Thoracic aorta (tissue), 2 donors: ENCODE measurements around the gene RPL21. TPM values are rescaled to one million over a fixed set of nuclear protein-coding genes. Genes with fewer than 3 reads are reported as not detected.

Experiments
- ATAC-seq: fragments of 150-250 bp; one replicate; pipeline ENCODE4 v1.8.0; 2017; ENCODE audit warnings: low read depth; ENCODE audit not compliant: insufficient number of reproducible peaks, low FRiP score
- DNase-seq: peaks from one replicate; pipeline ENCODE4 v3.0.0-alpha.2; 2020; ENCODE audit warnings: low spot score
- H3K27ac ChIP-seq, 2 donors: fragments of 200-600 bp; sonication (generic); 1 replicate in 1 of 2; 2 replicates in 1 of 2; pipeline ENCODE4 v1.5.1; 2016; ENCODE audit warnings: mild to moderate bottlenecking in 2 of 2, moderate library complexity in 2 of 2
- H3K27me3 ChIP-seq: fragments of 200-600 bp; sonication (generic); replicated peaks from 2 replicates; pipeline ENCODE4 v1.6.0; 2016; ENCODE audit warnings: mild to moderate bottlenecking; ENCODE audit not compliant: insufficient read depth
- H3K36me3 ChIP-seq: fragments of 200-600 bp; sonication (generic); one replicate; pipeline ENCODE4 v1.5.1; 2016
- H3K4me1 ChIP-seq, 2 donors: fragments of 200-600 bp; sonication (generic); 1 replicate in 1 of 2; 2 replicates in 1 of 2; pipeline versions ENCODE4 v1.5.1 to v1.6.0; 2016; ENCODE audit warnings: low read depth in 2 of 2, mild to moderate bottlenecking in 1 of 2; ENCODE audit not compliant: control insufficient read depth in 1 of 2
- H3K4me3 ChIP-seq: fragments of 200-600 bp; sonication (generic); 2 replicates; pipeline ENCODE4 v1.5.1; 2016; ENCODE audit warnings: mild to moderate bottlenecking
- H3K9me3 ChIP-seq: fragments of 200-600 bp; sonication (generic); 2 replicates; pipeline ENCODE4 v1.5.1; 2016
- total RNA-seq, 2 donors: library from RNA; depleted of rRNA; stranded (reverse); fragments of >200 nt; gene quantifications; one replicate each; pipeline versions ENCODE4 v1.1.0 to v1.2.3, GENCODE V29; 2016
- TF ChIP-seq, protein P1 (sequence below): fragments of 200-600 bp; sonication (generic); IDR thresholded peaks from one replicate; pipeline ENCODE4 v1.5.1; 2019; ENCODE audit warnings: antibody characterized with exemption

Gene RPL21
- total RNA-seq, 2 donors from 2014 or later = 512 to 565 TPM

DNA sequence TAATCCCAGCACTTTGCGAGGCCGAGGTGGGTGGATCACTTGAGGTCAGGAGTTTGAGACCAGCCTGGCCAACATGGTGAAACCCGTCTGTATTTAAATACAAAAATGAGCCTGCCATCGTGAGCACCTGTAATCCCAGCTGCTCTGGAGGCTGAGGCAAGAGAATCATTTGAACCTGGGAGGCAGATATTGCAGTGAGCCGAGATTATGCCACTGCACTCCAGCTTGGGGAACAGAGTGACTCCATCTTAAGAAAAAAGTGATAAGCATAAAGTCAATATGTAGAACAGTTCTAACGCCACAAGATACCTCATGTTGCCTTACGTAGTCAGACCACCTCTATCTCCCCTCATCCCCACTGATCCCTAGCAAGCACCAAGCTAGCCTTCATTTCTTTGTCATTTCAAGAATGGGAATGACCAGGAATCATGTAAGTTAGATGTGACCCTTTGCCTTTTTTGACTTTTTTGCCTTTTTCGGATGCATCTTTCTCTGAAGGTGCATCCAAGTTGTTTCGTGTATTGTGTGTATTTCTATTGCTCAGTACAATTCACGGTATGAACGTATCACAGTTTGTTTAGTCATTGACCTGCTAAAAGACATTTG lies 6.4 kb downstream of the RPL21 start:
- no peak for ATAC-seq
- no peak overlapping the region for H3K4me3 ChIP-seq
- H3K9me3 ChIP-seq = no peaks in the 10 kb centered on the region
- H3K27me3 ChIP-seq = no peaks in the 10 kb centered on the region
- TF ChIP-seq, protein P1, sequence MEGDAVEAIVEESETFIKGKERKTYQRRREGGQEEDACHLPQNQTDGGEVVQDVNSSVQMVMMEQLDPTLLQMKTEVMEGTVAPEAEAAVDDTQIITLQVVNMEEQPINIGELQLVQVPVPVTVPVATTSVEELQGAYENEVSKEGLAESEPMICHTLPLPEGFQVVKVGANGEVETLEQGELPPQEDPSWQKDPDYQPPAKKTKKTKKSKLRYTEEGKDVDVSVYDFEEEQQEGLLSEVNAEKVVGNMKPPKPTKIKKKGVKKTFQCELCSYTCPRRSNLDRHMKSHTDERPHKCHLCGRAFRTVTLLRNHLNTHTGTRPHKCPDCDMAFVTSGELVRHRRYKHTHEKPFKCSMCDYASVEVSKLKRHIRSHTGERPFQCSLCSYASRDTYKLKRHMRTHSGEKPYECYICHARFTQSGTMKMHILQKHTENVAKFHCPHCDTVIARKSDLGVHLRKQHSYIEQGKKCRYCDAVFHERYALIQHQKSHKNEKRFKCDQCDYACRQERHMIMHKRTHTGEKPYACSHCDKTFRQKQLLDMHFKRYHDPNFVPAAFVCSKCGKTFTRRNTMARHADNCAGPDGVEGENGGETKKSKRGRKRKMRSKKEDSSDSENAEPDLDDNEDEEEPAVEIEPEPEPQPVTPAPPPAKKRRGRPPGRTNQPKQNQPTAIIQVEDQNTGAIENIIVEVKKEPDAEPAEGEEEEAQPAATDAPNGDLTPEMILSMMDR = no peak
- H3K4me1 ChIP-seq = peaks cover 8 to 30% of the 10 kb centered on the region in 2 donors
- H3K36me3 ChIP-seq = peaks cover 30% of the 10 kb centered on the region
- no peak for DNase-seq
- H3K27ac ChIP-seq = no peak overlapping the region

DNA sequence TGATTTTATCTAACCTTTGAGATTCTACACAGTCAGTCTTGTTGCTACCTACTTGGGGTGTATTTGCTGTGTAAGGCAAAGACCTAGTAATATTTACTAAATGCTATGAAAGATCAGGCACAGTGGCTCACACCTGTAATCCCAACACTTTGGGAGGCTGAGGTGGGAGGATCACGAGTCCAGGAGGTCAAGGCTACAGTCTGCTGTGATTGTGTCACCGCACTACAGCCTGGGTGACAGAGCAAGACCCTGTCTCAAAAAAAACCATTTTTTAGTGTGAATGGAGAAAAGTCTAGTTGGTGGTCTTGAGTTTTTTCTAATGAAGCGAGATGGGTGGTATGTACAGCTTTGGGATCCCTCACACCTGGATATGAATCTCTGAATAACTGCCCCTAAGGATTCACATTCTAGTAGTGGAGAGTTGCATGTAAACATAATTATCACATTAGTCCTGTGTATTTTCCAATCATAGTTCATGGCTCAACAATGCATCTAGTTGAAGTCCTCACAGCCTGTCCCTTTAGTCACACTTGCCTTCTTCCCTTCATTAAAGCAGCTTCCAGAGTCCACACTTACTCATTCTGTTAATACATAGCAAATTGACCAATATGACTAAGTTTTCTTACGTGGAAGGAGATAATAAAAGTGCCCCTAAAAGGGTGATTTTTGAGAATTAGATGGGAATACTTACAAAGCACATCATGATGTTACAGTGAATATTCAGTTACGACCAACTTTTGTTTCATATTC lies 7.5 kb downstream of the RPL21 start:
- DNase-seq (no peak), ATAC-seq (no peak)
- H3K9me3 ChIP-seq = no peaks in the 10 kb centered on the region
- H3K36me3 ChIP-seq = peaks cover 30% of the 10 kb centered on the region
- peaks cover 0 to 19% of the 10 kb centered on the region in 2 donors for H3K4me1 ChIP-seq
- H3K27ac ChIP-seq = no peak overlapping the region
- no peak overlapping the region for H3K4me3 ChIP-seq
- H3K27me3 ChIP-seq = no peaks in the 10 kb centered on the region
- TF ChIP-seq, protein P1 = no peak

DNA sequence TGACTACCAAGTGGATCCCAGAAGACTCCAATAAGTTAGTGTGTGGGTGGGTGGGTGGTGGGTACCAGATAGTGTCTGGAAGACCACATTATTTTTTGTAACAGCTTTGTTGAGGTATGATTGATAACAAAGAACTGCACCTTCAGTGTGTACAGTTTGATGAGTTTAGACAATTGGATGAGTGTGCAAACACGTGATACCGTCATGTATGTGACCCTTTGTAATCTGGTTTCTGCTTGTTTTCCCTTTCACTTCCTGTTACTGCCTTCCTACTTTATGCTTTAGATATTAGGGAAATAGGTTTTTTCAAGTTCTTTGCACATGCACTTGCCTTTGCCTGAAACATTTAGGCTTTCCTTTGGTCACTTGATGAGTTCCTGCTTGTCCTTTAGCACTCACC lies 8.5 kb downstream of the RPL21 start:
- DNase-seq = no peak
- TF ChIP-seq, protein P1 = no peak
- no peak overlapping the region for H3K4me3 ChIP-seq
- H3K36me3 ChIP-seq = peaks cover 27% of the 10 kb centered on the region
- peaks cover 0 to 10% of the 10 kb centered on the region in 2 donors for H3K4me1 ChIP-seq
- no peaks in the 10 kb centered on the region for H3K27me3 ChIP-seq
- H3K27ac ChIP-seq = no peak overlapping the region
- ATAC-seq = no peak
- no peaks in the 10 kb centered on the region for H3K9me3 ChIP-seq

DNA sequence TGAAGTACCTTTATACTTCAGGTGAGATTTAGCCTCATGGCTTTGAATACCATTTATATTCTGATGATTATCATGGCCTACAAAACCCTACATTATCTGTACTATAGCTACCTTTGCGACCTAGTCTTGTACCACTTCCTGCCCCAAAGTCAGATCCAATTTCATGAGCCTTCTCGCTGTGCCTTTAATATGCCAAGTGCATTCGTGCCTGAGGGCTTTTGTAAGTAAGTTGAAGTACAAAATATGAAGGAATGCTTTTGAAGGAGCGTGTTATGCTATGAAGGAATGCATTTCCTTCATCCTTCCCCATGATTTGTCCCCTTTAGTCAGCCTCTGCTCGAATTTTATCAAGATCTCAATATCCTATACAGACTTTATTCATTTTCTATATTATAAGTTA lies 10.0 kb downstream of the RPL21 start:
- ATAC-seq = no peak
- TF ChIP-seq, protein P1 = no peak
- H3K27ac ChIP-seq = no peak overlapping the region
- no peak overlapping the region for H3K4me3 ChIP-seq
- H3K27me3 ChIP-seq = no peaks in the 10 kb centered on the region
- no peak for DNase-seq
- peaks cover 15% of the 10 kb centered on the region for H3K36me3 ChIP-seq
- H3K4me1 ChIP-seq = no peaks in the 10 kb centered on the region
- H3K9me3 ChIP-seq = no peaks in the 10 kb centered on the region

DNA sequence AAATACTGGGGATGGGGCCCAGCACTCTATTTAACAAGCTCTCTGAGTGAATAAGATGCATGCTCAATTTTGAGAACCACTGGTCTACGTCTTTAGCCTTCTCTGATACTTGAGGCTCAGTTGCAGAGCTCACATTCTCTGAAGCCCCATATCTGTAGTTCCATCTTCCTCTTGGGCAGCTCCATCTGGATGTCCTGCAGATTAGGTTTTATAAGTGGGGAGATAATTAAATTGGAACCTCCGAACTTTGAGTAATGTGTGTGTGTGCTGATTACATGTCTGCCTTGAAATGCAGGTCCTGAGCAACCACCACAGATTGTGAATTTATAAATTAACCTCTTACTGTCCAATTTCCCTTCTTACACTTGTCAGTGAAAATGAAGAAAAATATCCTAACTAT lies 12.1 kb downstream of the RPL21 start:
- no peak for ATAC-seq
- Histone ChIP-seq H3K36me3 (no peaks in the 10 kb centered on the region), H3K27me3 (no peaks in the 10 kb centered on the region), H3K27ac (no peak overlapping the region), H3K9me3 (no peaks in the 10 kb centered on the region), H3K4me3 (no peak overlapping the region), H3K4me1 (no peaks in the 10 kb centered on the region)
- TF ChIP-seq, protein P1 = no peak
- no peak for DNase-seq
